CMK (cell line): ENCODE measurements around the gene HSPA1B.
"Not testable (repeated sequence)": the region's sequence is repeated elsewhere in the genome, so short reads cannot be mapped to it uniquely, and the experiment has no call there.

Experiments
- DNase-seq: peaks from one replicate; pipeline ENCODE4 v3.0.0-alpha.2; 2010; ENCODE audit warnings: low read depth

HSPA1B gene

DNA sequence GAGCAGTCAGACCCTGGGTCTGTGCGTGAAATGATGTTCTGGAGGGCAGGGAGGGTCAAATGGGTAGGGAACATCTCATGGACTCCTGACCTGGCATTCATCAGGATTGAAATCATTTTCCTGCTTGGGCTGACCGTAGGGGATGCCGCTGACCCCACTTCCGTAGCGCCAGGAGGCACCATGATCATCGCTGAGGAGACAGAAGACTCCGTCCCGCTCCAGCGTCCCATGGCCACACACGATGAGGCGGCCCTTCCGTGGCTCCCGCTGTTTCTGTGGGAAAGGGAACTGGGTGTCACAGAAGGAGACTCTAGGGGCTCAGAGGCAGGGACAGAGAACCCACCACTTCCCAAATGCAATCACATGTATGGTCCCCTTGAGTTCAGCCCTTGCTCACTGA is 32.8 kb downstream of the HSPA1B start:
- no peak for DNase-seq

DNA sequence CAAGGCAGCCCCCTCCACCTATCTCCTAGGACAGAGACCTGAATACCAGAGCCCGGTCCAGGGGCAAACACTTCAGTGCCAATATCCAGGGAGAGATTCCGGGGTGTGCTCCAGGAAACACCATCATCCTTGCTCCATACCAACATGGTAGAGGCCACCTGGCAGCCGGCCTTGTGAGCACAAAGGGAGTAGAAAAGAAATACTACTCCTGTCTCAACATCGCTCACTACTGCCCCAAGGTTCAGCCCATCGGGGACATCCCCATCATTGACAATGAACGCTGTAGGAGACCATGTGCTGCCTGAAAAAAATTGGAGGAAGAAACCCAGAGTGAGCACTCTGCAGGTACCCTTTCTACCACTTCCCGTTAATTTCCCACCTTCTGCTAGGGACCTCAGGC is 33.6 kb downstream of the HSPA1B start:
- no peak for DNase-seq

DNA sequence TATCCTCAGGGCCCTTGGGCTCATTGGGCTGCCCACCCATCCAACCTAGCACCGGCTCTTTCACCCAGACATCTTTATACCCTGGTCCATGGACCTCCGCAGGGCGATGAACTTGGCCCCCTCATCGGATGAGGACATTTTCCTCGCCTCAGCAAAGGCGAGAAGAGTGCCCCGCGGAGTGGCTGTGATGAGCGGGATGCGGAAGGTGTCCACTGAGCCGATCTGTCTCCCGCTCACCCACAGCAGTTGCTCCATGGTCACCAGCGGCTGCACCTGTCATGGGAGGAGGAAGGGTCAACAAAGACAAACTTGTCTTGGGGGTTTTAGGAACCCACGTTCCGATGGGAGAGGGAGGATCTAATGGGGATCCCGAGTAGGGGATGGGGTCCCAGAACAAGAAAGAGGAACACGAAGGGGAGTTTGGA is 34.4 kb downstream of the HSPA1B start:
- DNase-seq, result no peak

DNA sequence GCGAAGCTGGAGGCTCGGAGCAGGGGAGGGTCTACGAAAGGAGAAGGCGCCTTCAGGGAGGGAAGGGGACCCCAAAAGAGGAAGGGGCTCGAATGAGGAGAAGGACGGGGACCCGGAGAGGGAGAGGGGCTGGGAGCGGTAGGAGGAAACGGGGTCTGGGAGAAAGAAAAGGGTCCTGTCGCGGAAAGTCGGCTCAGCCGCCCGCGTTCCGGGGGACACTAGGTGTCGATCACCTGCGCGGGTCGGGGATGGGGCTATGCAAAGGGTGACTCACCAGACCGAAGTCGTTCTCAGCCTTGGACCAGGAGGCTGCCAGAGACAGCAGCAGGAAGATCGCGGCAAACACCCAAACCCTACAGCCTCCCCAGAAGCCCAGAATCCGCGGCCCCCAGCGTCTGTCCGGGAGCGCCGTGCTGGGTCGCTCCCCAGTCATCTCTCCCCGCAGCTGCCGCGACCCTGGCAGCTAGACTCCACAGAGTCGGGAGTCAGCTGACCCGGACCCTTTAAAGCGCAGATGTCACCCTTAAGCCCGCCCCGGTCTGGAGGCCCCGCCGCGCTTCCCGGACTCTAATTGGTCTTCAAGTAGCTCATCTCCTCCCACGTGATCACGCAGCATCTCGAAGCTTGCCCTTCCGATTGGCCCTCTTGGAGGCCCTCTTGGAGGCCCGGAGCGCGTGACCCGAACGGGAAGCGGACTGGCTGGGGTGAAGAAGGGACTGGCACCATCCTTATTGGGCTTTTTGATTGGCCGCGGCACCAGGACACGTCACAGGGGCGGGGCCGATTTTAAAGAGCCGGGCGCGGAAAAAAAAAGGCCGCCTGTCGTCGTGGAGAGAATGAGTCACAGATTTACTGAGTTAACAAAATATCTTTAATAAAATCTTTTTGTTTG is 35.1 kb downstream of the HSPA1B start, which contains the start of gene NEU1:
NEU1 (minus strand) TSS at position 478 of the 892 bp plus-strand sequence; CDS start at position 433, 45 bp downstream.
- peak; percentile 99 for DNase-seq

DNA sequence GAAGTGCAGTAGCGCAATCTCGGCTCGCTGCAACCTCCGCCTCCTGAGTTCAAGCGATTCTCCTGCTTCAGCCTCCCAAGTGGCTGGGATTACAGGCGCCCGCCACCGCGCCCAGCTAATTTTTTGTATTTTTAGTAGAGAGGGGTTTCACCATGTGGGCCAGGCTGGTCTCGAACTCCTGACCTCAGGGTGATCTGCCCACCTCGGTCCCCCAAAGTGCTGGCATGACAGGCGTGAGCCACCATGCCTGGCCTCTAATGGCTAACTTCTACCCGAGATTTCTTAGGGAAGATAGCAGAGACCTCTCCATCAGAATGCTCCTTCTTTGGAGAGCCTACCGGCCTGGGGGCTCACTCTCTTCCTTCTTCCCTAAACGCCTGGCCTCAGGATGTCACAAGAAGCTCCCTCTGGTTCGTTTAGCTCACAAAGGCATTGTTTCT is 36.6 kb downstream of the HSPA1B start:
- not testable (repeated sequence) for DNase-seq

GRCh38 chr6:31864818-31865204 is 37.3 kb downstream of the HSPA1B start:
- DNase-seq, result no peak

GRCh38 chr6:31865205-31866118 is 37.9 kb downstream of the HSPA1B start:
- no peak for DNase-seq

- DNase-seq, result not testable (repeated sequence)
These were observed 41.1 kb downstream of the HSPA1B start for GRCh38 chr6:31868658-31868971.

- DNase-seq, result no peak
These were observed 41.8 kb downstream of the HSPA1B start for GRCh38 chr6:31869343-31869742.

GRCh38 chr6:31870385-31870921 is 42.9 kb downstream of the HSPA1B start:
- DNase-seq, result no peak

- no peak for DNase-seq
These were observed 43.6 kb downstream of the HSPA1B start for GRCh38 chr6:31871046-31871659.

GRCh38 chr6:31874084-31874670 is 46.6 kb downstream of the HSPA1B start:
- no peak for DNase-seq

DNA sequence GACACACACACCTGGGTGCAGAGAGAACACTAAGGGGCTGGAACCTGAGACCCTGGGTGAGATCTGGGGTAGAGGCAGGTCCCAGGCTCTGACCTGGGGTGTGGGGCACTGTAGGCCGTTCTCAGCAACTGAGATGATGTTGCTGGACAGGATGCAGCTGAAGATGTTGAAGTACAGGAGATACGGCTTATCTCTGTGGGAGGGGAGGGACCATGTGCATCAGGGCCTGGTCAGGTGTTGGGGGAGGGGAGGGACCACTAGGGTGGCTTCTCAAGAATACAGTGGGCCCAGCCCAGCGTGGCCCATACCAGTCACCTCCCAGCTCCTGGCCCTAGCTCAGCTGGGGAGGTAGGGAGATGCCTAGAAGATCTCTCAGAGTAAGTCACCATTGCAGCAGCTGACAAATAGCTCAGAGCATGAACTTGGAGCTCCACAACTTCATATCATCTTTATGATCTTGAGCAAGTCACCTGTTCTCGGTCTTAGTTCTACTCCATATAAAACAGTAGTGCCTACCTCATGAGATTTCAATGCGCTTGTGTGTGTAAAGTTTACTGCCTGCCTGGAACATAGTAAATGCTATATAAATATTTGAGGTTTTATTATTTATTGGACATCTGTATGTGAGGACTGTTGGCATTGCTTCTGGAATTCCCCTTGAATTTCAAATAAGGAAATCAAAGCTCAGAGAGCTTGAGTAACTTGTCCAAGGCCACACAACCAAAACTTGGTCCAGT is 47.5 kb downstream of the HSPA1B start:
- DNase-seq, result no peak

DNA sequence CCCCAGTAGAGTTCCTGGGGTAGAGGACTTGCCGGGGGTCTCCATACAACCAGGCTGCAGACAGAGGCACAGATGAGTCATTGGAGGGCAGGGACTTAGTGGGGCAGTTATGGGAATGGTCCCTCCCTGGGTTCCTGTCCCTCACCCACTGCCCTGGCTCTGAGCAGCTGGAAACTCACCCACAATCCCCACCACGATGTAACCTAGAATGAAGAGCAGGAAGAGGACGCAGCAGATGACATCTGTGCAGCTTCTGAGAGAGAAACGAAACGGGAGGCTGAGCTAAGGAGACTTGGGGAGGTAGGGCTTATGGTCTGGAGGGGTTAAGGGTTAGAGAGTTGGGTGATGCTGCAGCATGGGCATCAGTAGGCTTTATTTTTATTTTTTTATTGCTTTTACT is 48.3 kb downstream of the HSPA1B start:
- DNase-seq, result no peak

GRCh38 chr6:31876357-31876756 is 48.8 kb downstream of the HSPA1B start:
- DNase-seq, result no peak

DNA sequence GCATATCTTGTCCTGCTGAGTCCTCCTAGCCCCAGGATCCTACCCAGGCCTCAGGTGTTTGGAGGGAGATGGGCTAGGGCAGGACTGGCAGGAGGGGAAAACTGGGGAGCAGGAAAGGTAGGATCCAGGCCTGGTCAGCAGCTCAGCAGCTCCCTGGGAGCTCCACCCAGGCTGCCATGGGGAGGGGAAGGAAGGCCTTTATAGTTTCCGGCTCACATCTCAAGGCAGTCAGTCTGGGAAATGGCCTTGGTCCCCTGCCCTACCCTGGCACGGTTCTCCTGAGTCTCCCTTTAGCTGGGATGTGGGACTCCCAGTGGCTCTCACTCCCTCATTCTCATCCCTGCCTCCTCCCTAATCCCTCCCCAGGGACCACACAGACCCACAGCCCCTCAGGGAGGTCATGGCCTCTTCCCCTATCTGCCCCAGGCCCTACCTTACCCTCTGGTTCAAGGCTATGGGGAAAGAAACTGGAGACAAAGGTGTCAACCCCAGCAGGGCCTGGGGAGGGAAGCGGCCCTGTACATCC is 49.6 kb downstream of the HSPA1B start:
- no peak for DNase-seq

DNA sequence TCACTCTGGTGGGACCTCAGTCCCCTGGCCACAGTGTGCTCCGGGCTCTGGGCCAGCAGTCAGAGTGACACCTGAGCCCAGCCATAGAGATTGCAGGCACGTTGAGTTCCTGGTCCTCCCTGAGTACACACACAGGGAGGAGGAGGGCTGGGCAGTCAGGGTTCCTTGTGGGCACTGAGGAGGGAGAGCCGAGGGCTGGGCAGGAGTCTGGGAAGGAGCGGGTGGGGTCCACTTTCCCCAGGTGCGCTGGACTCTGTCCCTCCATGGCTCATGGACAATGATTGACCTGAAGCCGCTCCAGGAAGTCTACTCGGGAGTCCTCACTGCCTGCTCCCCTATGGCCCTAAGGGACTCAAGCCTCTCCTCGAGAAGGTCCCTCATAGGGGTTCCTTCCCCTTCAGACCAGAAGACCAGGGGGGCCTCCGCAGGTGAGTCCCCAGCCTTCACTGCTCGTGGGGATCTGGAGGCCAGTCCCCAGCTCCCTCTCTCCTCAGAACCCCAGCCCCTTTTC is 50.2 kb downstream of the HSPA1B start:
- DNase-seq, result no peak

GRCh38 chr6:31878222-31878621 is 50.7 kb downstream of the HSPA1B start:
- DNase-seq, result no peak

DNA sequence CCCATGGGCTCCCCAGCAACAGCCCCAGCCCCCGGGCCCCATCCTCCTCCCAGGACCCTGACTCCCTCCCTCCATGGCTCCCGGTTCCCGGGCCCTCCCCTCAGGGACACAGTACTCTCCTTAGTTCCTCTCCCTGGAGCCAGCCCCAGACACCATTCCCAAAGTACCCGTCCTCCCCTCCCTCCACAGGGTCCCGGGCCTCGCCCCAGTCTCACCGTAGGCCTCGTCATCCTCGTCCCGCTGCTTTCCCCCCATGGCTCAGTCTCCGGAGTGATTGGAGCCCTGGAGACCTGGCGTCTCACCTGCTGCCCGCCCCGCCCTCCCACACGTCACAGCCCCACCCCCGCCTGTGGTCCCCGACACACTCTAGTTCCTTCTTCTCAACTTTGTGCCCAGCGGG is 51.2 kb downstream of the HSPA1B start, which contains the start of gene SLC44A4:
SLC44A4 (minus strand) TSS at position 272 of the 400 bp plus-strand sequence; CDS start at position 255, 17 bp downstream.
- no peak for DNase-seq

DNA sequence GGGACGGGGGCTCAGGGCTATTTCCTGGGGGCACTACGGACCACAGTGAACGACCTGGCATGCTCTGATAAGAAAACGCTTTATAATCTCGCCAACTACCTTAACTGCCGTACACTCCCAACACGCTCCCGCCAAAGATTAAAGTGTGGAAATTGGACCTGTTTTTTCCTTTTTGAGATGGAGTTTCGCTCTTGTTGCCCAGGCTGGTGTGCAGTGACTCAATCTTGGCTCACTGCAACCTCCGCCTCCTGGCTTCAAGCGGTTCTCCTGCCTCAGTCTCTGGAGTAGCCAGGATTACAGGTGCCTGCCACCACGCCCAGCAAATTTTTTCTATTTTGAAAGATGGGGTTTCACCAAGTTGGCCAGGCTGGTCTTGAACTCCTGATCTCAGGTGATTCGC is 51.6 kb downstream of the HSPA1B start:
- DNase-seq, result no peak
